Caco-2 (cell line): ENCODE measurements around the gene MTM1. TPM values are rescaled to one million over a fixed set of nuclear protein-coding genes. Genes with fewer than 3 reads are reported as not detected.

Experiments
- BruUV-seq: library from RNA; stranded (reverse); fragments of 400-500 nt; replicated peaks from 2 replicates; lab custom pipeline; 2021; lab: Mats Ljungman, UMichigan
- CTCF ChIA-PET: fragments of 300-600 bp; sonication (Branson Sonifier 250); formaldehyde crosslinking; loops from one replicate; lab custom pipeline; 2022; ENCODE audit warnings: antibody characterized with exemption; lab: Charles Lee
- POLR2A ChIA-PET: fragments of 300-600 bp; sonication (Branson Sonifier 250); formaldehyde crosslinking; loops from one replicate; lab custom pipeline; 2022; ENCODE audit warnings: antibody characterized with exemption; lab: Charles Lee
- DNase-seq, 2 experiments: peaks; one replicate each; pipeline versions ENCODE4 v3.0.0 to v3.0.0-alpha.2; 2020 to 2022
- H3K27me3 ChIP-seq: replicated peaks from 2 replicates; pipeline ENCODE4 v1.6.0; 2011; ENCODE audit warnings: low read length; ENCODE audit not compliant: control insufficient read depth, insufficient read depth
- H3K36me3 ChIP-seq: 2 replicates; pipeline ENCODE4 v1.5.1; 2011; ENCODE audit warnings: low read length; ENCODE audit not compliant: control insufficient read depth, insufficient read depth
- H3K4me1 ChIP-seq: fragments of 250-450 bp; sonication (Bioruptor Pico); 2 replicates; pipeline ENCODE4 v1.5.1; 2020; ENCODE audit warnings: mild to moderate bottlenecking
- H3K4me3 ChIP-seq: 2 replicates; pipeline ENCODE4 v1.5.1; 2011; ENCODE audit warnings: low read depth, mild to moderate bottlenecking, control low read depth, low read length
- H3K9me3 ChIP-seq: fragments of 250-450 bp; sonication (Bioruptor Pico); 2 replicates; pipeline ENCODE4 v1.5.1; 2020; ENCODE audit warnings: mild to moderate bottlenecking, moderate library complexity
- H3K27ac Mint-ChIP-seq: one replicate; pipeline ENCODE4 v1.8.0; 2022; ENCODE audit warnings: mixed read lengths; ENCODE audit not compliant: unreplicated experiment
- H3K27me3 Mint-ChIP-seq: one replicate; pipeline ENCODE4 v1.8.0; 2022; ENCODE audit warnings: mixed read lengths; ENCODE audit not compliant: insufficient read depth, unreplicated experiment
- H3K36me3 Mint-ChIP-seq: one replicate; pipeline ENCODE4 v1.8.0; 2022; ENCODE audit warnings: mild to moderate bottlenecking, mixed read lengths; ENCODE audit not compliant: insufficient read depth, unreplicated experiment
- H3K4me1 Mint-ChIP-seq: one replicate; pipeline ENCODE4 v1.8.0; 2022; ENCODE audit warnings: low read depth, mixed read lengths; ENCODE audit not compliant: unreplicated experiment
- H3K4me3 Mint-ChIP-seq: one replicate; pipeline ENCODE4 v1.8.0; 2022; ENCODE audit warnings: mild to moderate bottlenecking, moderate library complexity, mixed read lengths; ENCODE audit not compliant: unreplicated experiment
- H3K9me3 Mint-ChIP-seq: one replicate; pipeline ENCODE4 v1.8.0; 2022; ENCODE audit warnings: mixed read lengths; ENCODE audit not compliant: unreplicated experiment
- intact Hi-C: fragments of 100-400 bp; cut with micrococcal nuclease; formaldehyde crosslinking; loops from one replicate; pipeline ENCODE4 v1.10.0; 2022; ENCODE audit not compliant: unreplicated experiment
- total RNA-seq: library from RNA; stranded (reverse); gene quantifications from 2 replicates; pipeline ENCODE4 v1.2.3, GENCODE V29; 2022
- TF ChIP-seq, protein P1 (sequence below), 2 experiments: fragments of 200-600 bp in 1 of 2; IDR thresholded peaks; 1 replicate in 1 of 2; 2 replicates in 1 of 2; pipeline versions ENCODE4 v1.5.1 to v1.8.0; 2011 to 2022; ENCODE audit warnings: antibody characterized with exemption in 1 of 2, control low read depth in 1 of 2, inconsistent platforms in 1 of 2, low read depth in 1 of 2, low read length in 1 of 2, mild to moderate bottlenecking in 1 of 2, moderate library complexity in 1 of 2; ENCODE audit not compliant: insufficient read depth in 1 of 2, severe bottlenecking in 1 of 2, unreplicated experiment in 1 of 2

MTM1 gene
- total RNA-seq, 1 experiment from 2014 or later: 9.7 TPM

DNA sequence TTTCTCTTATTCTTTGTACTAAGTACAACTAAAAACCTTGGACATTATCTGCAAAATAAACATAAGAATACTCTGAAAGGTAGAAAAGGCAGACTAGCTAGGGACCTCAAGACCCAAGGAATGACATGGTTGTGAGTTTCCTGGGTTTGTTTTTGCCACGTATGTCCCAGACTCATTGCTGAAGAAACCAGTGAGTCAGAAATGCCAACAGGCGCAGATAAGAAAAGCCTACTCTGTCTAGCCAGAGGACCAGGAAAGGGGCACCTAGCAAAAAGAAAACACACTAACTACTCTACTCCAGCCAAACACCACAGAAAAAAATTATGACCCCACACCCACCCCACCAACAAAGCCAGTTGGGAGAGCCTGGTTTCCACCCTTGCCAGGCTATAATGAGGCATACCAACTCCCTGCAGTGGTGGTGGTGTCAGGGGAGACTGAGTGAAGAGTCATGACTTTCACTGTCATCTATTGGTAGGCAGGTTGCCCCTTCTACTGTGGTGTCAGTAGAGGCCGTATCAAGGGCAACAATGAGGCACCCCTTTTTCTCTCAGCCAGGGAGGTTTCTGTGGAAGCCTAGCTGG lies 135.7 kb downstream of the MTM1 start:
- intact Hi-C loops: no loop called here
- CTCF ChIA-PET: no interaction called here
- POLR2A ChIA-PET: no interaction called here
- no peak overlapping the region for H3K4me3 Mint-ChIP-seq
- no peaks in the 10 kb centered on the region for H3K27me3 Mint-ChIP-seq
- no peaks in the 10 kb centered on the region for H3K9me3 Mint-ChIP-seq
- no peaks in the 10 kb centered on the region for H3K4me1 Mint-ChIP-seq
- H3K4me1 ChIP-seq: no peaks in the 10 kb centered on the region
- no peaks in the 10 kb centered on the region for H3K27me3 ChIP-seq
- peaks cover 12% of the 10 kb centered on the region for H3K36me3 Mint-ChIP-seq
- H3K9me3 ChIP-seq: no peaks in the 10 kb centered on the region
- H3K4me3 ChIP-seq: no peak overlapping the region
- DNase-seq: no peak
- no peak overlapping the region for H3K27ac Mint-ChIP-seq
- no peaks in the 10 kb centered on the region for H3K36me3 ChIP-seq
- TF ChIP-seq, protein P1, sequence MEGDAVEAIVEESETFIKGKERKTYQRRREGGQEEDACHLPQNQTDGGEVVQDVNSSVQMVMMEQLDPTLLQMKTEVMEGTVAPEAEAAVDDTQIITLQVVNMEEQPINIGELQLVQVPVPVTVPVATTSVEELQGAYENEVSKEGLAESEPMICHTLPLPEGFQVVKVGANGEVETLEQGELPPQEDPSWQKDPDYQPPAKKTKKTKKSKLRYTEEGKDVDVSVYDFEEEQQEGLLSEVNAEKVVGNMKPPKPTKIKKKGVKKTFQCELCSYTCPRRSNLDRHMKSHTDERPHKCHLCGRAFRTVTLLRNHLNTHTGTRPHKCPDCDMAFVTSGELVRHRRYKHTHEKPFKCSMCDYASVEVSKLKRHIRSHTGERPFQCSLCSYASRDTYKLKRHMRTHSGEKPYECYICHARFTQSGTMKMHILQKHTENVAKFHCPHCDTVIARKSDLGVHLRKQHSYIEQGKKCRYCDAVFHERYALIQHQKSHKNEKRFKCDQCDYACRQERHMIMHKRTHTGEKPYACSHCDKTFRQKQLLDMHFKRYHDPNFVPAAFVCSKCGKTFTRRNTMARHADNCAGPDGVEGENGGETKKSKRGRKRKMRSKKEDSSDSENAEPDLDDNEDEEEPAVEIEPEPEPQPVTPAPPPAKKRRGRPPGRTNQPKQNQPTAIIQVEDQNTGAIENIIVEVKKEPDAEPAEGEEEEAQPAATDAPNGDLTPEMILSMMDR (IDR thresholded peaks at IDR 0.05; ENCODE audit: insufficient read depth in 1 of 2, low read depth in 1 of 2, low read length in 1 of 2, severe bottlenecking in 1 of 2, unreplicated experiment in 1 of 2): no peak
- no TSS peak for BruUV-seq

DNA sequence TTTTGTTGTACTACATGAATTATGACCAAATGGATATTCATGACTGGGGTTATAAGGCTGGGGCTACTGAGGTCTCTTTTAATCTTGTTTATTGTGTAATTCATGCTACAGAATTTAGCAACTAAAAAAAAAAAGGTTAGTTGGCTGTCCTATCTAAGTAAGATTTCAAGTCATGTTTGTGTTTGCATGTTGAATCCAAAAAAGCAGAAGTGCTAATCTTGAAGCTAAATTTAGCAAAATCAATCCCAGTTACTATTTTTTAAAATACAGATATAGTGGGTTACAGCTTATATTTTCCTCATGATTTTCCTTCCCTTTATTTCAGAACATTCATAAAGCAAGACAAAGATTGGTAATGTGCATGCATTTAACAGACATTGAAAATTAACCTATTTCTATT lies 144.2 kb downstream of the MTM1 start:
- H3K4me1 Mint-ChIP-seq: no peaks in the 10 kb centered on the region
- no peaks in the 10 kb centered on the region for H3K27me3 ChIP-seq
- H3K4me3 Mint-ChIP-seq: no peak overlapping the region
- no peak for DNase-seq
- no peak overlapping the region for H3K4me3 ChIP-seq
- CTCF ChIA-PET: no interaction called here
- intact Hi-C loops: no loop called here
- no peaks in the 10 kb centered on the region for H3K4me1 ChIP-seq
- H3K27ac Mint-ChIP-seq: no peak overlapping the region
- peaks cover 4% of the 10 kb centered on the region for H3K36me3 Mint-ChIP-seq
- no peaks in the 10 kb centered on the region for H3K27me3 Mint-ChIP-seq
- POLR2A ChIA-PET: no interaction called here
- H3K9me3 ChIP-seq: no peaks in the 10 kb centered on the region
- BruUV-seq: no TSS peak
- TF ChIP-seq, protein P1 (IDR thresholded peaks at IDR 0.05; ENCODE audit: insufficient read depth in 1 of 2, low read depth in 1 of 2, low read length in 1 of 2, severe bottlenecking in 1 of 2, unreplicated experiment in 1 of 2): no peak
- H3K9me3 Mint-ChIP-seq: no peaks in the 10 kb centered on the region
- no peaks in the 10 kb centered on the region for H3K36me3 ChIP-seq

DNA sequence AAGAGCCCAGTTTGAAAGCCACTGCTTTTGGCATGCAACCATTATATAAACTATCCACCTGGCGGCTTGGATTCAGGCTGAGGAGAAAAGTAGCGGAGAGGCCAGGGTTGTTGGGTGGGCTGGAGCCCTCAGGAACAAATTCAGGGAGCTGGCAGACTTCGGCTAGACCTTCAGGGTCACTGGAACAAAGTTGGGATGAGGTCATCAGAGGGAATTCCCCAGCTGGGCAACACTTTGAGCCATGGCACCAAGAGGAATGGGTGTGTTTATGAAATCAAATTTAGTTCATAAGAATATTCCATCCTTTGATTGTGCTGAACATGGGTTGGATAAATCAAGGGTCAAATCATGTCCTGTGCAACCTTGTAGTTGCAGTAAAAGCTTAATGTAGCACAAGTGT lies 146.8 kb downstream of the MTM1 start:
- Histone ChIP-seq H3K9me3 (no peaks in the 10 kb centered on the region), H3K36me3 (no peaks in the 10 kb centered on the region), H3K4me3 (no peak overlapping the region), H3K27me3 (no peaks in the 10 kb centered on the region), H3K4me1 (no peaks in the 10 kb centered on the region)
- no peak for DNase-seq
- Mint-ChIP-seq H3K27ac (no peak overlapping the region), H3K4me3 (no peak overlapping the region), H3K36me3 (no peaks in the 10 kb centered on the region), H3K4me1 (no peaks in the 10 kb centered on the region), H3K9me3 (no peaks in the 10 kb centered on the region), H3K27me3 (no peaks in the 10 kb centered on the region)
- ChIA-PET CTCF (no interaction called here), POLR2A (no interaction called here)
- TF ChIP-seq, protein P1 (IDR thresholded peaks at IDR 0.05; ENCODE audit: insufficient read depth in 1 of 2, low read depth in 1 of 2, low read length in 1 of 2, severe bottlenecking in 1 of 2, unreplicated experiment in 1 of 2): no peak
- no TSS peak for BruUV-seq
- intact Hi-C loops: no loop called here
